OCI-LY1 (cell line): ENCODE measurements around the gene PTPRN2.
"Not testable (repeated sequence)": the region's sequence is repeated elsewhere in the genome, so short reads cannot be mapped to it uniquely, and the experiment has no call there.

Experiments used
- H2AFZ ChIP-seq: fragments of 200-600 bp; sonication (generic), shearing (Covaris generic); 2 replicates; pipeline ENCODE4 v1.6.0; 2014; ENCODE audit warnings: antibody characterized with exemption, mild to moderate bottlenecking, low read length
- H3F3A ChIP-seq: fragments of 200-600 bp; sonication (generic), shearing (Covaris generic); 2 replicates; pipeline ENCODE4 v1.6.0; 2014; ENCODE audit warnings: mild to moderate bottlenecking, antibody characterized with exemption, low read length, moderate library complexity; ENCODE audit not compliant: insufficient read depth
- H3K27ac ChIP-seq: fragments of 200-600 bp; sonication (generic); 2 replicates; pipeline ENCODE4 v1.5.1; 2014; ENCODE audit warnings: low read length, mixed run types, mild to moderate bottlenecking, low read depth; ENCODE audit not compliant: poor library complexity, severe bottlenecking
- H3K27me3 ChIP-seq: fragments of 200-600 bp; sonication (generic); 2 replicates; pipeline ENCODE4 v1.6.0; 2014; ENCODE audit warnings: antibody characterized with exemption, mild to moderate bottlenecking, low read length, moderate library complexity; ENCODE audit not compliant: insufficient read depth
- H3K36me3 ChIP-seq: fragments of 200-600 bp; sonication (generic); 2 replicates; pipeline ENCODE4 v1.6.1; 2014; ENCODE audit warnings: mild to moderate bottlenecking, antibody characterized with exemption, low read length, moderate library complexity, mixed read lengths; ENCODE audit not compliant: insufficient read depth
- H3K4me1 ChIP-seq: fragments of 200-600 bp; sonication (generic); 2 replicates; pipeline ENCODE4 v1.5.1; 2014; ENCODE audit warnings: mild to moderate bottlenecking, low read length, moderate library complexity; ENCODE audit not compliant: insufficient read depth, severe bottlenecking
- H3K4me2 ChIP-seq: fragments of 200-600 bp; sonication (generic), shearing (Covaris generic); 2 replicates; pipeline ENCODE4 v1.6.1; 2014; ENCODE audit warnings: low read length
- H3K4me3 ChIP-seq: fragments of 200-600 bp; sonication (generic); 2 replicates; pipeline ENCODE4 v1.5.1; 2014; ENCODE audit warnings: low read length, low read depth, mild to moderate bottlenecking, mixed read lengths; ENCODE audit not compliant: poor library complexity, severe bottlenecking
- H3K79me2 ChIP-seq: fragments of 200-600 bp; shearing (Covaris generic); 2 replicates; pipeline ENCODE4 v1.6.1; 2016; ENCODE audit warnings: mixed run types, low read length, mixed read lengths; ENCODE audit not compliant: insufficient read depth
- H3K9ac ChIP-seq: fragments of 200-600 bp; sonication (generic), shearing (Covaris generic); 2 replicates; pipeline ENCODE4 v1.6.1; 2014; ENCODE audit warnings: mild to moderate bottlenecking, low read length, mixed read lengths
- H3K9me2 ChIP-seq: fragments of 200-600 bp; sonication (generic), shearing (Covaris generic); 2 replicates; pipeline ENCODE4 v1.6.1; 2014; ENCODE audit warnings: low read depth, mild to moderate bottlenecking, low read length, mixed read lengths
- H3K9me3 ChIP-seq: fragments of 200-600 bp; shearing (Covaris generic); 2 replicates; pipeline ENCODE4 v1.6.1; 2014; ENCODE audit warnings: low read length, mixed read lengths
- H4K20me1 ChIP-seq: fragments of 200-600 bp; sonication (generic), shearing (Covaris generic); 2 replicates; pipeline ENCODE4 v1.6.0; 2016; ENCODE audit warnings: mild to moderate bottlenecking, low read length; ENCODE audit not compliant: insufficient read depth
- CTCF ChIP-seq: fragments of 200-600 bp; sonication (generic), shearing (Covaris generic); IDR thresholded peaks from 2 replicates; pipeline ENCODE4 v1.5.1; 2017; ENCODE audit warnings: mild to moderate bottlenecking, antibody characterized with exemption, low read length, moderate library complexity, mixed read lengths
- EZH2 ChIP-seq: fragments of 200-600 bp; sonication (generic), shearing (Covaris generic); IDR thresholded peaks from 2 replicates; pipeline ENCODE4 v1.8.0; 2017; ENCODE audit warnings: borderline replicate concordance, mixed run types, mild to moderate bottlenecking, antibody characterized with exemption, low read length, moderate library complexity, mixed read lengths

Gene PTPRN2

GRCh38 chr7:157849726-157850125 is 737.9 kb downstream of the PTPRN2 start:
- Histone ChIP-seq H3K9me2 (no peaks in the 10 kb centered on the region), H2AFZ (no peak overlapping the region), H3K4me2 (no peak overlapping the region), H3K36me3 (no peaks in the 10 kb centered on the region), H4K20me1 (no peaks in the 10 kb centered on the region), H3K9ac (no peak overlapping the region), H3K79me2 (no peaks in the 10 kb centered on the region), H3K27me3 (peaks cover 27% of the 10 kb centered on the region), H3K4me1 (no peaks in the 10 kb centered on the region), H3K9me3 (no peaks in the 10 kb centered on the region), H3K4me3 (no peak overlapping the region), H3K27ac (no peak overlapping the region), H3F3A (no peaks in the 10 kb centered on the region)
- TF ChIP-seq CTCF, result no peak

GRCh38 chr7:157849341-157849596 is 738.4 kb downstream of the PTPRN2 start:
- TF ChIP-seq CTCF, result no peak
- no peak for TF ChIP-seq EZH2

GRCh38 chr7:157848508-157849340 is 738.9 kb downstream of the PTPRN2 start:
- H2AFZ ChIP-seq, result no peak overlapping the region
- H3K27ac ChIP-seq, result no peak overlapping the region
- H4K20me1 ChIP-seq, result no peaks in the 10 kb centered on the region
- H3K4me3 ChIP-seq, result no peak overlapping the region
- H3K36me3 ChIP-seq, result no peaks in the 10 kb centered on the region
- H3K9ac ChIP-seq, result no peak overlapping the region
- H3K4me2 ChIP-seq, result no peak overlapping the region
- peaks cover 25% of the 10 kb centered on the region for H3K27me3 ChIP-seq
- H3K9me3 ChIP-seq, result no peaks in the 10 kb centered on the region
- TF ChIP-seq CTCF (no peak), EZH2 (no peak)
- no peaks in the 10 kb centered on the region for H3F3A ChIP-seq
- no peaks in the 10 kb centered on the region for H3K79me2 ChIP-seq
- no peaks in the 10 kb centered on the region for H3K4me1 ChIP-seq
- H3K9me2 ChIP-seq, result no peaks in the 10 kb centered on the region

More at GRCh38 chr7:157849341-157849596, 738.4 kb downstream of the PTPRN2 start:
- Histone ChIP-seq H3K9me3 (no peaks in the 10 kb centered on the region), H3F3A (no peaks in the 10 kb centered on the region), H3K9me2 (no peaks in the 10 kb centered on the region), H2AFZ (no peak overlapping the region), H3K27me3 (peaks cover 27% of the 10 kb centered on the region), H3K4me1 (no peaks in the 10 kb centered on the region), H3K36me3 (no peaks in the 10 kb centered on the region), H3K79me2 (no peaks in the 10 kb centered on the region), H3K27ac (no peak overlapping the region), H4K20me1 (no peaks in the 10 kb centered on the region), H3K4me2 (no peak overlapping the region), H3K4me3 (no peak overlapping the region), H3K9ac (no peak overlapping the region)

GRCh38 chr7:157847756-157848487 is 739.7 kb downstream of the PTPRN2 start:
- not testable (repeated sequence) for H3K4me3 ChIP-seq, H3F3A ChIP-seq, H3K9ac ChIP-seq, H3K36me3 ChIP-seq, H3K4me1 ChIP-seq, H3K9me3 ChIP-seq, H3K4me2 ChIP-seq, H3K79me2 ChIP-seq, H4K20me1 ChIP-seq, H2AFZ ChIP-seq, H3K9me2 ChIP-seq, H3K27ac ChIP-seq
- H3K27me3 ChIP-seq, result peaks cover 28% of the 10 kb centered on the region

GRCh38 chr7:157846746-157847145 is 740.9 kb downstream of the PTPRN2 start:
- not testable (repeated sequence) for H3K4me3 ChIP-seq, H4K20me1 ChIP-seq, H3K9me3 ChIP-seq, H3K36me3 ChIP-seq, H3K9ac ChIP-seq, H3K79me2 ChIP-seq, H3K4me1 ChIP-seq, H3K9me2 ChIP-seq, H3K27ac ChIP-seq, H2AFZ ChIP-seq, H3K4me2 ChIP-seq, H3F3A ChIP-seq
- H3K27me3 ChIP-seq, result peaks cover 28% of the 10 kb centered on the region
